Stimulated activated CD8-positive, alpha-beta memory T cell treated with anti-CD3 and anti-CD28 coated beads, Interleukin-4, amount 100 ng/mL, for 4 hours (primary cell): ENCODE measurements around the gene TCAF1.

Experiments
- DNase-seq, 2 donors: peaks; one replicate each; pipeline ENCODE4 v3.0.0-alpha.2; 2020; ENCODE audit warnings: low read depth in 2 of 2, low spot score in 1 of 2

TCAF1 gene

DNA sequence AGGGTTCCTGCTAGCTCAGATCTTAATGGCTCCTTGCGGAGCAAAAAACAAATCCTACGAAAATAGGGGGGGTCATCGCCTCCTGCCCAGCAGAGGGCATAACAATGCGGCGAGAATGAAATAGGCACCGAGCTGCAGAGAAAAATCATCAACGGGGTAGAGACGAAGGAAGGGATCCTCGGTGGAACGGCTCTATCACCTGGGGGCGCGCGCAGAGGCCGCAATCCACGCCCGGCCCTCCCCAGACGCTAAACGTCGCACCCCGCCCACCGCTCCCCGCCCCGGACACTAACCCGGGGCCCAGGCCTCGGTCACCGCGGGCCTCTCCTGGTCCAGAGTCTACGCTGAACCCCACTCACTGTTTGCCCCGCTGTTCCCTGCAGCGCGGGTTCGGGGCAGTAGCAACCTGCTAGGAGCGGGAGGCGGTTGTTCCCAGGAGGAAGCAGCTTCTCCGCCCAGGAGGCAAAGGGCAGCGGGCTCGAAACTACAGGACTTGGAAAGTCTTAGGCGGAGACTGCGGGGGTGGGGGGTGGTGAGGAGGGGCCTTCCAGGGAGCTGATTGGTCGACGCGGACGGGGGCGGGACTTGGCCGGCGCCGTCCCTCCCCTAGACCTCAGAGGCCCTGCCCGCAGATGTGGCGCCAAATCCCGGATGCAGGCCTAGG, at the start of gene TCAF1:
TCAF1 (minus strand) TSS at position 509 of the 664 bp plus-strand sequence. CDS start 25,568 bp downstream, outside the sequence.
- peak; percentile 74 to 81 for DNase-seq

GRCh38 chr7:143948733-143949132, 46.8 kb upstream of the TCAF1 start:
- no peak for DNase-seq

- no peak for DNase-seq
Observed at GRCh38 chr7:143947111-143947510, 45.1 kb upstream of the TCAF1 start.

GRCh38 chr7:143945423-143945822, 43.4 kb upstream of the TCAF1 start:
- no peak for DNase-seq

DNA sequence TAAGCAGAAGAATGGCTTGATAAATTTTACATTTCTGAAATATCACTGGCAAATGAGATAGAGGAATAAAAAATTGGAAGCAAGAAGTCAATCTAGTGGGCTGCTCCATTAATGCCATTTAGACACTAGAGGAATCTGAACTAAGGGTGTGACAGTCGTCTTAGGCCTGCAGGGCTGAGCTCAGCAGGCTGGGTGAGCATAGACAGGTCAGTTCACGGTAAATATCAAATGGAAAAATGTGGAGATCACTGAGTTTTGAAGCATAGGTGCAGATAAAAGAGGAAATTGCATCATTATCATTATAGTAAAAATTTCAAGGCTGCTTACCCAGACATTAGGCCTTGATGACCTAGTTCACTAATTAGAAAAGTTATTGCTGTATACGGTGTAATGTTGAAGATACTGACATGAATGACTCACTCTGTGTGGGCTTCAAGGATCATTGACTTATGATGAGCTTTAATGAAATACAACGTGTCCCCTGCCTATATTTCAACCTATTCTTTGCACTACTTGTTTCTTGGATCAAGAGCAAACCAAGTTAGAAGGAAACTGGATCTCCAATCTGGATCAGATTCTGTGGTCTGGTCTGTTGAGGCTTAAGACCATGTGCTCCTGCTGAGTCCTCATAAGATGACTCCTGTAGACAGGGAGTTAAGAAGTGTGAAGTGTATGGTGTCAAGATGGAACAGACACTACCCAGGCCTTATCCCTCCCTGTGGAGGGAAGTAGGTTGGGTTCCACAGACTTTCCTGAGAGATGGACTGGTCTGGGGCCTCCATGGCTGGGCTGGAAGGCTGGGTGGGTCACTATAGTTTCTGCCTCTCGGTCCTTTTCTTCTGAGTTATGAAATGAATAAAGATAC, 36.6 kb upstream of the TCAF1 start:
- DNase-seq = no peak

- no peak for DNase-seq
Observed at GRCh38 chr7:143936087-143937009, 34.4 kb upstream of the TCAF1 start.

DNA sequence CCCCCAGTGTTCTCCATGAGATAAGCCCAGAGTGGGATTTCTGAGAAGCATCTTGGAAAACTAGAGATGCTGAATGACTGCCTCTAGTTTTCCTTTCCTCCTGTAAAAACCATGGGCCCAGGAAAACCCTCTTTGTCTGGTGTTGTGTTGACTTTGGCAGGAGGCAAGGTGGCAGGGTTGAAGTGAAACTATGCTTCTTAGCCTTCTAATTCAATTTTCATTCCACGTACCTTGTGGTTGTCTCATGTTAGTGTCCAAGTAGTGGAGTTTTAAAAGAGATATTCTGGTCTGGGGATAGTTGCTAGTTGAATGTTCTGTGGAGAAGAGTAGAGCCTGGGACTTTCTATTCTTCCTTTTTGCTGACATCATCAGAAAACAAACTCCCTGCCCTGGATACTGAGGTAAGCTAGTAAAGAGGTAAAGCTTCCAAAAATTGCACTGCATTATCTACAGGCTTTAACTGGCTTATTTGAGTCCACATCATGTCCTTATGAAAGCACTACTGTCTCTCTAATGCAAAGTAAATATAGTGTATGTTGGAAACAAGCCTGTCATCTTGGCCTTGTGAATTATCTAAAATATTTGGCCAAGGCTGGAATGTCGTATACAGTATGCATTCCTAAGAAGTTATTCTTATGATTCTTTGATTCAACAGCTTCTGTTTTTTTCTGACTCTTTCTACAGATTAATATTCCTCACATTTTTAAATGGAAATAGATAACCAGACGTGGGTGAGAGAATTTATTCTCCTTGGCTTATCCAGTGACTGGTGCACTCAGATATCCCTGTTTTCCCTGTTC, 32.8 kb upstream of the TCAF1 start, which contains the start of gene OR2F2:
OR2F2 (plus strand) TSS at position 708 of the 800 bp plus-strand sequence; CDS start at position 708, 0 bp downstream.
- DNase-seq = no peak

DNA sequence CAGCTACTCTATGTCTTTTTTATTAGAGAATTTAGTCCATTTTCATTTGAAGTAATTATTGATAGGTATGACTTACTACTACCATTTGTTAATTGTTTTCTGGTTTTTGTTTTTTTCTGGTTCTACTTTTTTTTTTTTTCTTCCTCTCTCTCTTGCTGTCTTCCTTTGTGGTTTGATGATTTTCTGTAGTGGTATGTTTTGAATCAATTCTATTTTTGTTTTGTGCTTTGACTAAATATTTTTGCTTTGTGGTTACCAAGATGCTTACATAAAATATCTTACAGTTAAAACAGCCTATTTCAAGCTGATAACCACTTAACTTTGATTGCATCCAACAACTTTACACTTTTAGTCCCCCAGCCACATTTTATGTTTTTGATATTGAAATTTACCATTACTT, 29.8 kb upstream of the TCAF1 start:
- DNase-seq = no peak

DNA sequence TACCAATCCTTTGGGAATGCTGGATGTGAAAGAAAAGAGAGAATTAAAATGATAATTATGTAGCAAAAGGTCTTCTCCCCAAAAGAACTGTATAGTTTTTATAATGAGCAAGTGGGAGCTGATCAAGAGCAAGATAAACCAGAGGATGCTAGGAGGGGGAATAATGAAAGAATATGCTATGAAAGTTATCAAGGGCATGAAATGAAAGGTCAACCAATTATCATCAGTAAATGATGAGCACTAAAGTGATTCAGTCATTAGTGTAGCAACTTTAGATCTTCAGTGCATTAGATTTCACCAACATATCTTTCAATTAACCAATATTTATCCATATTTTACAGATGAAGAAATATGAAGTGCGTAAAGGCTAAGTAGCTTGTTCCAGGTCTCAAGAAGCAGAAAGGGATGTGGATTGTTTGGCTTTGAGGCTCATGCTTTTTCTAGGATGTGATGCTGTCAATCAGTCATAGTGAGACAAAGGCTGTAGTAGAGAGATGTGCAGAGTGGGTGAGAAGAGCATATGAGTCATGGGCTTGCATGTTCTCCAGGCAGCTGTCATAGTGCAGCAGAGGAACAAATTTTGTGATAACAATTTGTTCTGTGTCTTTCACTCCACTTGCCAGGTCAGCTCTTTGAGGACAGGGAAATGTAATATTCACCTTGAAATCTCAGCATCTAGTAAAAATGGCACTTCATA, 27.4 kb upstream of the TCAF1 start:
- DNase-seq = no peak

DNA sequence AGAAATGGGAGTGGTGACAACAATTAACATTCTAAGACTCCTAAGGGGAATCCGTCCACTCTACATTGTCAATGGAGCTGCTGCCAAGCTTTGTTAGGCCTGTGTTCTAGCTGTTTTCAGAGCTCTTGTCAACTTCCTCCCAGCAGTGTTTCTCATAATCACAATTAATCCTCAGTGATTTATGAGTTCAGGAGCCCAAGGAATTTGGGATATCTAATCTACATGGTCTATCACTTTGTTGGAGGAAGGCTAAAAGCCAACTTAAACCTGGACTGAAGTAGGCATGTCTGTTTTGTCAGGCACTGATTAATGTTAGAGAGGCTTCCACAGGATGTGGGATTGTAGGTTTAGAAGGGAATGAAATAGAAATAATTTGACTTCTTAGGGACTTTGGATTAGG, 22.9 kb upstream of the TCAF1 start:
- no peak for DNase-seq

DNA sequence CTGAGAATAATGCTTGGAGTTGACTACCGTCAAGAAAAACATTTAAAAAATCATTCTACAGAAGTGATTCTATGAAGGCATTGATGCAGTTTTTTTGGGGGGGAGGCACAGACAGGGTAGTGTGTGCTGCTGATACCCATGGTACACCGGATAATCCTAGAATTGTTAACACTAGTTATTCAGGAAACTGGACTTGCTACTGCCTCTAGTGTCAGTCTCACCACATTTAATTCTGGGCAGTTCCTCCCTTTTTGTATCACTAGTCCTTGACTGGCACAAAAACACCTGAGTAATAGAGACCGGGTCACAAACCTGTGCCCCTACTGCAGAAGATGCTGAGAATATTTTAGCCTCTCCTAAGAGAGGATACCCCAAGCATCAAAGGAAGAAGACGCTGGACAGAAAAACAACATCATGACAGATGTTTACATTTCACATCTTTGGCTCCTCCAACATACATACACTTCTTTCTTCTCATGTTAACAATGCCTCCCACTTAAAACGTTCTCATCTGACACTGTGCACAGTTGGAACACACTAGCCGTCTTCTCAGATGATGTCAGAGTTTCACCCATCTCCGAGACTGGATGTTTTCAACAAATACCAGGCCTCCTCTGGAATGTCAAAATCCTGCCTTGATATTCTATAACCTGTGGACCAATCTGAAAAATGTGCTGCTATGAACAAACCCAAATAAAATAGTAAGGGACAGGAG, 13.1 kb upstream of the TCAF1 start:
- no peak for DNase-seq

GRCh38 chr7:143913945-143914615, 12.1 kb upstream of the TCAF1 start:
- no peak for DNase-seq

GRCh38 chr7:143910473-143911248, 8.7 kb upstream of the TCAF1 start:
- DNase-seq = no peak

GRCh38 chr7:143909863-143910262, 7.9 kb upstream of the TCAF1 start:
- no peak for DNase-seq

GRCh38 chr7:143908120-143908519, 6.1 kb upstream of the TCAF1 start:
- no peak for DNase-seq

DNA sequence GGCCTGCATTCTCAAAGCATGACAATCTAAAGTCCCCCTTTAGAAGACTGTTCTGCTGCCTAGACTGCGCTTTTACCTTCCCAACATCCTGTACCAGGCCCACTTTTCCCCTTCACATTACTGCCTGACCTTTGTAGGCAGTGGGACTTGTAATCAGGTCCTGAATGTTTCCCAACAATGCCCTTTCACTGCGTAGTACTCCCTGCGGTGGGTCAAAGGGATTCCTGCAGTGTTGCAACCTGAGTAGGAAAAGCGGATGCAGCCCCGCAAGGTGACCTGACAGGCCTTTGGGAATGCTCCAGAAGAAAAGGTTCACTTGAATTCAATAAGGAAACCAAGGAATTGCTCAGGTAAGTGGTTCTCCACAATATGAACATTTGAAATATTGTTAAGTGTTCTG, 4.9 kb upstream of the TCAF1 start:
- DNase-seq = no peak

- no peak for DNase-seq
Observed at GRCh38 chr7:143906151-143906550, 4.2 kb upstream of the TCAF1 start.

GRCh38 chr7:143905509-143905908, 3.5 kb upstream of the TCAF1 start:
- no peak for DNase-seq
